ENCODE results near the gene IL12B. TPM values are rescaled to one million over a fixed set of nuclear protein-coding genes. Genes with fewer than 3 reads are reported as not detected.
A peak's percentile ranks its signal among the peaks of the same experiment; 100 is the strongest.

IL12B gene
- total and polyA plus RNA-seq, 2 of the 4 experiments (the other 2 are of a cell fraction): 0.03 TPM; not detected in 1

DNA sequence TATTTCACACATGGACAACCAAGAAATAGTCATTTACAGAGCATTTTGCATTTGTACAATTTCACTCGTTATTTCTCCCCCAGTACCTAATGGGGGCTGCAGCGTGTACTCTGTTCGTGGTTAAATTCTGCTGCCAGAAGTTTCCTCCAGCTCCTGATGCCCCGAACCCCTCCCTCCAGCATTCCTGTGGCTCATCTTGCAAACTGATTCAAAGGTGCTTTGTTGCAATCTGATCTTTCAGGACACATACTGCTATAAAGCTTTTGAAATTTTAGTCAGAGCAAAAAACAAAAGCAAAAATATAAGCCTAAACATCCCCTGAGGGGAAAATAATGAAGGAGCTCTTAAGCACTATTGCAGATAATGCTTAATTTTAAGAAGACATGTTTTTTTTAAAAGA, 39.5 kb downstream of the IL12B start:
- Histone ChIP-seq H4K8ac (ENCODE audit: low read depth in 2 of 2, low read length in 2 of 2) (no peak overlapping the region), H3K36me3 (ENCODE audit: control insufficient read depth, insufficient read depth, low read length) (no peaks in the 10 kb centered on the region), H4K20me1 (ENCODE audit: insufficient read depth, low read length) (no peaks in the 10 kb centered on the region), H3K23ac (ENCODE audit: low read depth, low read length) (no peak overlapping the region), H2AK9ac (replicated peaks; ENCODE audit: low read depth, low read length, poor library complexity) (no peak overlapping the region), H4K5ac (ENCODE audit: low read depth, low read length) (no peak overlapping the region), H2BK5ac (ENCODE audit: low read depth, low read length, poor library complexity, severe bottlenecking) (no peak overlapping the region), H3K4me2 (ENCODE audit: low read depth, low read length) (no peak overlapping the region), H3K14ac (replicated peaks; ENCODE audit: low read depth, low read length) (no peak overlapping the region), H2BK20ac (ENCODE audit: low read depth, low read length) (no peak overlapping the region), H3K27me3 (ENCODE audit: control insufficient read depth, insufficient read depth, low read length) (no peaks in the 10 kb centered on the region), H4K91ac (ENCODE audit: insufficient read depth, low read depth, low read length) (no peak overlapping the region), H3K27ac (ENCODE audit: insufficient read depth, low read length) (no peak overlapping the region), H3K79me1 (ENCODE audit: low read depth in 1 of 2, low read length in 2 of 2) (no peaks in the 10 kb centered on the region), H2AFZ (replicated peaks; ENCODE audit: low read length, poor library complexity) (no peak overlapping the region), H2AK5ac (ENCODE audit: low read depth, low read length) (no peak overlapping the region), H2BK15ac (ENCODE audit: low read depth, low read length) (no peak overlapping the region), H3K9me3 (ENCODE audit: control insufficient read depth, insufficient read depth, low read length) (no peaks in the 10 kb centered on the region), H3K9me1 (ENCODE audit: insufficient read depth, low read length) (no peaks in the 10 kb centered on the region), H3K4ac (ENCODE audit: low read depth, low read length) (no peak overlapping the region), H3K4me3 (ENCODE audit: insufficient read depth, low read depth, low read length) (no peak overlapping the region), H2BK120ac (ENCODE audit: low read depth, low read length) (no peak overlapping the region), H3K9ac (ENCODE audit: low read depth, low read length) (no peak overlapping the region), H3K56ac (ENCODE audit: extremely low read depth, insufficient read depth, low read length) (no peak overlapping the region), H3K4me1 (ENCODE audit: control insufficient read depth, insufficient read depth, low read length) (no peaks in the 10 kb centered on the region), H3K18ac (ENCODE audit: low read depth, low read length) (no peak overlapping the region)
- DNase-seq: peak; percentile 19
- POLR2A ChIA-PET (ENCODE audit: unreplicated experiment): no interaction called here
- BruUV-seq (replicated peaks): no TSS peak
- WGBS, 2 experiments (ENCODE audit: extremely low coverage in 2 of 2, insufficient read length in 1 of 2): no CpG with 5 or more reads among the region's 4 CpGs
- CTCF ChIA-PET: interaction anchor here (1.3 kb wide), 1 partner anchor 27 kb away, joined by 6 read pairs; no protein-coding TSS in a partner anchor
- TF ChIP-seq FOS (IDR thresholded peaks at IDR 0.05; ENCODE audit: low read depth, low read length) (no peak), BHLHE40 (IDR thresholded peaks at IDR 0.05; ENCODE audit: low read depth, low read length) (no peak), NFE2L2 (IDR thresholded peaks at IDR 0.05; ENCODE audit: low read depth, low read length) (no peak), SMC3 (IDR thresholded peaks at IDR 0.05; ENCODE audit: low read depth, low read length) (no peak)
- TF ChIP-seq, protein P1, sequence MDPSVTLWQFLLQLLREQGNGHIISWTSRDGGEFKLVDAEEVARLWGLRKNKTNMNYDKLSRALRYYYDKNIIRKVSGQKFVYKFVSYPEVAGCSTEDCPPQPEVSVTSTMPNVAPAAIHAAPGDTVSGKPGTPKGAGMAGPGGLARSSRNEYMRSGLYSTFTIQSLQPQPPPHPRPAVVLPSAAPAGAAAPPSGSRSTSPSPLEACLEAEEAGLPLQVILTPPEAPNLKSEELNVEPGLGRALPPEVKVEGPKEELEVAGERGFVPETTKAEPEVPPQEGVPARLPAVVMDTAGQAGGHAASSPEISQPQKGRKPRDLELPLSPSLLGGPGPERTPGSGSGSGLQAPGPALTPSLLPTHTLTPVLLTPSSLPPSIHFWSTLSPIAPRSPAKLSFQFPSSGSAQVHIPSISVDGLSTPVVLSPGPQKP (IDR thresholded peaks at IDR 0.05; ENCODE audit: borderline replicate concordance, low read depth, low read length): no peak
- TF ChIP-seq, protein P2, sequence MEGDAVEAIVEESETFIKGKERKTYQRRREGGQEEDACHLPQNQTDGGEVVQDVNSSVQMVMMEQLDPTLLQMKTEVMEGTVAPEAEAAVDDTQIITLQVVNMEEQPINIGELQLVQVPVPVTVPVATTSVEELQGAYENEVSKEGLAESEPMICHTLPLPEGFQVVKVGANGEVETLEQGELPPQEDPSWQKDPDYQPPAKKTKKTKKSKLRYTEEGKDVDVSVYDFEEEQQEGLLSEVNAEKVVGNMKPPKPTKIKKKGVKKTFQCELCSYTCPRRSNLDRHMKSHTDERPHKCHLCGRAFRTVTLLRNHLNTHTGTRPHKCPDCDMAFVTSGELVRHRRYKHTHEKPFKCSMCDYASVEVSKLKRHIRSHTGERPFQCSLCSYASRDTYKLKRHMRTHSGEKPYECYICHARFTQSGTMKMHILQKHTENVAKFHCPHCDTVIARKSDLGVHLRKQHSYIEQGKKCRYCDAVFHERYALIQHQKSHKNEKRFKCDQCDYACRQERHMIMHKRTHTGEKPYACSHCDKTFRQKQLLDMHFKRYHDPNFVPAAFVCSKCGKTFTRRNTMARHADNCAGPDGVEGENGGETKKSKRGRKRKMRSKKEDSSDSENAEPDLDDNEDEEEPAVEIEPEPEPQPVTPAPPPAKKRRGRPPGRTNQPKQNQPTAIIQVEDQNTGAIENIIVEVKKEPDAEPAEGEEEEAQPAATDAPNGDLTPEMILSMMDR (conservative IDR thresholded peaks at IDR 0.05; ENCODE audit: low read depth, low read length): no peak
- in situ Hi-C loops (cut with MboI; ENCODE audit: low sequenced_read_pairs): no loop called here
- dilution Hi-C loops (cut with HindIII; ENCODE audit: low sequenced_read_pairs, unreplicated experiment): no loop called here
- intact Hi-C loops (cut with micrococcal nuclease): no loop called here
- no peak for ATAC-seq (ENCODE audit: low read depth)

Data from IMR-90 (cell line).